Keratinocyte (primary cell): Measurements from ENCODE around the gene SPTBN4. TPM values are rescaled to one million over a fixed set of nuclear protein-coding genes. Genes with fewer than 3 reads are reported as not detected.

Experiments used
- DNase-seq: peaks from one replicate; pipeline ENCODE4 v3.0.0-alpha.2; 2011; ENCODE audit warnings: low read depth, missing footprints, low spot score
- FAIRE-seq: peaks from 2 replicates; lab custom pipeline; 2011; peaks lifted over from hg19 to GRCh38; lab: Jason Lieb, UNC
- H2AFZ ChIP-seq: 2 replicates; pipeline ENCODE4 v1.6.0; 2012; ENCODE audit warnings: low read length, control low read depth, inconsistent platforms; ENCODE audit not compliant: control insufficient read depth
- H3K27ac ChIP-seq: 2 replicates; pipeline ENCODE4 v1.5.1; 2011; ENCODE audit warnings: low read length; ENCODE audit not compliant: control insufficient read depth, insufficient read depth
- H3K27me3 ChIP-seq: 3 replicates; pipeline ENCODE4 v1.6.0; 2011; ENCODE audit warnings: low read length; ENCODE audit not compliant: control insufficient read depth, insufficient read depth; ENCODE audit errors: extremely low read depth
- H3K36me3 ChIP-seq, 2 experiments: 2 replicates in 1 of 2; 3 replicates in 1 of 2; pipeline ENCODE4 v1.5.1; 2011; ENCODE audit warnings: low read length in 2 of 2, mild to moderate bottlenecking in 1 of 2; ENCODE audit not compliant: control insufficient read depth in 2 of 2, insufficient read depth in 2 of 2; ENCODE audit errors: extremely low read depth in 1 of 2
- H3K4me1 ChIP-seq: 3 replicates; pipeline ENCODE4 v1.5.1; 2011; ENCODE audit warnings: low read length; ENCODE audit not compliant: control insufficient read depth, insufficient read depth; ENCODE audit errors: extremely low read depth
- H3K4me2 ChIP-seq: 3 replicates; pipeline ENCODE4 v1.6.0; 2011; ENCODE audit warnings: low read depth, low read length; ENCODE audit not compliant: control insufficient read depth, insufficient read depth; ENCODE audit errors: extremely low read depth
- H3K4me3 ChIP-seq, 3 experiments: fragments of 200-600 bp in 1 of 3; sonication (generic) in 1 of 3; 2 replicates in 2 of 3; 3 replicates in 1 of 3; pipeline ENCODE4 v1.5.1; 2011 to 2016; ENCODE audit warnings: low read length in 3 of 3, mild to moderate bottlenecking in 3 of 3, control low read depth in 2 of 3, inconsistent platforms in 1 of 3, low read depth in 1 of 3, mixed read lengths in 1 of 3, mixed run types in 1 of 3, moderate library complexity in 1 of 3; ENCODE audit not compliant: control insufficient read depth in 2 of 3, insufficient read depth in 2 of 3; ENCODE audit errors: extremely low read depth in 1 of 3
- H3K79me2 ChIP-seq: 2 replicates; pipeline ENCODE4 v1.6.0; 2012; ENCODE audit warnings: low read length; ENCODE audit not compliant: control insufficient read depth, insufficient read depth
- H3K9ac ChIP-seq: 3 replicates; pipeline ENCODE4 v1.6.0; 2011; ENCODE audit warnings: low read length; ENCODE audit not compliant: control insufficient read depth, insufficient read depth; ENCODE audit errors: extremely low read depth
- H3K9me1 ChIP-seq: 3 replicates; pipeline ENCODE4 v1.6.0; 2011; ENCODE audit warnings: low read length; ENCODE audit not compliant: control insufficient read depth, insufficient read depth; ENCODE audit errors: extremely low read depth
- H3K9me3 ChIP-seq: 2 replicates; pipeline ENCODE4 v1.5.1; 2012; ENCODE audit warnings: low read depth, low read length; ENCODE audit not compliant: control insufficient read depth
- H4K20me1 ChIP-seq: 3 replicates; pipeline ENCODE4 v1.6.0; 2011; ENCODE audit warnings: low read length; ENCODE audit not compliant: control insufficient read depth, insufficient read depth; ENCODE audit errors: extremely low read depth
- CTCF ChIP-seq, 3 experiments: IDR thresholded peaks in 1 of 3; conservative IDR thresholded peaks in 1 of 3; optimal IDR thresholded peaks in 1 of 3; 2 replicates in 2 of 3; 3 replicates in 1 of 3; pipeline versions ENCODE3 to v1.5.1; 2011; ENCODE audit warnings: low read length in 3 of 3, mild to moderate bottlenecking in 3 of 3, moderate library complexity in 2 of 3, control low read depth in 1 of 3, inconsistent platforms in 1 of 3; ENCODE audit not compliant: insufficient read depth in 2 of 3; ENCODE audit errors: extremely low read depth in 1 of 3
- EZH2 ChIP-seq: IDR thresholded peaks from one replicate; pipeline ENCODE4 v1.6.1; 2012; ENCODE audit warnings: inconsistent platforms, mild to moderate bottlenecking, low read length, moderate library complexity
- dilution Hi-C: fragments of 300-500 bp; cut with MboI; formaldehyde crosslinking; loops from one replicate; pipeline ENCODE4 v1.7.0; 2020; ENCODE audit warnings: low sequenced_read_pairs; ENCODE audit not compliant: extremely low pct_ligation_motif_present
- polyA plus RNA-seq, 5 experiments: library from polyadenylated mRNA; depleted of rRNA in 3 of 5; stranded (reverse) in 3 of 5; stranded (forward) in 1 of 5; unstranded in 1 of 5; fragments of >200 nt; gene quantifications; 1 replicate in 1 of 5; 2 replicates in 3 of 5; 3 replicates in 1 of 5; pipeline versions ENCODE4 v1.2.1 to v1.2.3, GENCODE V29; 2011 to 2012; ENCODE audit warnings: missing spikeins in 2 of 5, low read depth in 1 of 5, low replicate concordance in 1 of 5

SPTBN4 gene
- polyA plus RNA-seq, 1 donor (not counting 4 experiments of a cell fraction or from before 2014, with no cell fraction given) = 0.17 TPM

- no peak overlapping the region for H3K4me2 ChIP-seq
- H3K4me3 ChIP-seq = no peak overlapping the region
- H3K27me3 ChIP-seq = no peaks in the 10 kb centered on the region
- peaks cover 10% of the 10 kb centered on the region for H3K4me1 ChIP-seq
- H4K20me1 ChIP-seq = no peaks in the 10 kb centered on the region
- FAIRE-seq (no peak), DNase-seq (no peak)
- no peak overlapping the region for H3K9ac ChIP-seq
- peaks cover 9% of the 10 kb centered on the region for H3K79me2 ChIP-seq
- dilution Hi-C loops = no loop called here
- TF ChIP-seq CTCF (optimal IDR thresholded peaks at IDR 0.05 in 1 of 3, IDR thresholded peaks at IDR 0.05 in 1 of 3, conservative IDR thresholded peaks at IDR 0.05 in 1 of 3; ENCODE audit: extremely low read depth in 1 of 3, insufficient read depth in 2 of 3, low read length in 3 of 3) = no peak
- peaks cover 0 to 6% of the 10 kb centered on the region in 2 experiments for H3K36me3 ChIP-seq
- H2AFZ ChIP-seq = no peak overlapping the region
- no peaks in the 10 kb centered on the region for H3K9me1 ChIP-seq
- no peak overlapping the region for H3K27ac ChIP-seq
- no peaks in the 10 kb centered on the region for H3K9me3 ChIP-seq
Observed at GRCh38 chr19:40418040-40418439, 48.8 kb upstream of the SPTBN4 start.

- peaks cover 0 to 6% of the 10 kb centered on the region in 2 experiments for H3K36me3 ChIP-seq
- peaks cover 10% of the 10 kb centered on the region for H3K4me1 ChIP-seq
- DNase-seq = no peak
- H4K20me1 ChIP-seq = no peaks in the 10 kb centered on the region
- no peak overlapping the region for H3K9ac ChIP-seq
- H3K4me3 ChIP-seq = no peak overlapping the region
- H3K4me2 ChIP-seq = no peak overlapping the region
- no peak for FAIRE-seq
- no peaks in the 10 kb centered on the region for H3K9me3 ChIP-seq
- TF ChIP-seq EZH2 = no peak
- TF ChIP-seq CTCF (optimal IDR thresholded peaks at IDR 0.05 in 1 of 3, IDR thresholded peaks at IDR 0.05 in 1 of 3, conservative IDR thresholded peaks at IDR 0.05 in 1 of 3; ENCODE audit: extremely low read depth in 1 of 3, insufficient read depth in 2 of 3, low read length in 3 of 3) = no peak
- peaks cover 20% of the 10 kb centered on the region for H3K79me2 ChIP-seq
- H3K27ac ChIP-seq = no peak overlapping the region
- no peaks in the 10 kb centered on the region for H3K27me3 ChIP-seq
- no peaks in the 10 kb centered on the region for H3K9me1 ChIP-seq
- dilution Hi-C loops = no loop called here
- H2AFZ ChIP-seq = no peak overlapping the region
Observed at GRCh38 chr19:40419066-40419612, 47.7 kb upstream of the SPTBN4 start.
